HepG2 (cell line): ENCODE data around the gene TTC39B. TPM values are rescaled to one million over a fixed set of nuclear protein-coding genes. Genes with fewer than 3 reads are reported as not detected.

ENCODE experiments used
- ATAC-seq: fragments of 200-7000 bp; cut with Tn5 transposase; 3 replicates; pipeline ENCODE4 v1.9.1; 2020; ENCODE audit warnings: mild to moderate bottlenecking, moderate library complexity
- BruUV-seq: library from RNA; stranded (reverse); fragments of 400-500 nt; replicated peaks from 2 replicates; lab custom pipeline; 2021; lab: Mats Ljungman, UMichigan
- CTCF ChIA-PET: fragments of 300-600 bp; formaldehyde crosslinking; extraction: SDS; loops from one replicate; lab custom pipeline; 2021; ENCODE audit warnings: low total read pairs, inconsistent platforms, low intra/inter-chr PET ratio; lab: Yijun Ruan, JAX
- POLR2A ChIA-PET: fragments of 350-600 bp; sonication (Branson Sonifier 250); formaldehyde crosslinking; loops from one replicate; lab custom pipeline; 2020; ENCODE audit warnings: antibody characterized with exemption, inconsistent platforms; lab: Yijun Ruan, JAX
- DNase-seq: peaks from one replicate; pipeline ENCODE4 v3.0.0-alpha.2; 2015; ENCODE audit warnings: low spot score
- FAIRE-seq: peaks from 3 replicates; lab custom pipeline; 2011; peaks lifted over from hg19 to GRCh38; lab: Jason Lieb, UNC
- H2AFZ ChIP-seq: one replicate; pipeline ENCODE4 v1.6.1; 2011; ENCODE audit warnings: low read length, inconsistent platforms
- H3K27ac ChIP-seq: fragments of 300-600 bp; 3 replicates; pipeline ENCODE4 v1.8.0; 2011; ENCODE audit warnings: mixed run types, mild to moderate bottlenecking, mixed read lengths, low read length, inconsistent platforms; ENCODE audit not compliant: insufficient read depth; ENCODE audit errors: extremely low read length
- H3K27me3 ChIP-seq, 2 experiments: fragments of 200-600 bp in 1 of 2; 2 replicates in 1 of 2; 3 replicates in 1 of 2; pipeline versions ENCODE4 v1.6.0 to v1.8.0; 2011; ENCODE audit warnings: low read length in 2 of 2, mild to moderate bottlenecking in 2 of 2, moderate library complexity in 2 of 2, inconsistent platforms in 1 of 2; ENCODE audit not compliant: insufficient read depth in 2 of 2, control insufficient read depth in 1 of 2
- H3K36me3 ChIP-seq, 2 experiments: fragments of 200-600 bp in 1 of 2; replicated peaks in 1 of 2; 2 replicates in 1 of 2; 3 replicates in 1 of 2; pipeline versions ENCODE4 v1.5.1 to v1.8.0; 2011; ENCODE audit warnings: low read length in 2 of 2, inconsistent platforms in 1 of 2; ENCODE audit not compliant: insufficient read depth in 2 of 2, control insufficient read depth in 1 of 2
- H3K4me1 ChIP-seq: 2 replicates; pipeline ENCODE4 v1.5.1; 2012; ENCODE audit warnings: low read length, inconsistent platforms; ENCODE audit not compliant: insufficient read depth
- H3K4me2 ChIP-seq: 2 replicates; pipeline ENCODE4 v1.6.0; 2011; ENCODE audit warnings: low read depth, low read length, inconsistent platforms
- H3K4me3 ChIP-seq, 3 experiments: fragments of 200-600 bp in 1 of 3; sonication (generic), shearing (Covaris generic) in 1 of 3; replicated peaks in 1 of 3; 2 replicates each; pipeline ENCODE4 v1.5.1; 2011 to 2016; ENCODE audit warnings: low read length in 3 of 3, inconsistent platforms in 2 of 3, low read depth in 2 of 3, mild to moderate bottlenecking in 2 of 3, control low read depth in 1 of 3, mixed read lengths in 1 of 3; ENCODE audit not compliant: insufficient read depth in 1 of 3
- H3K79me2 ChIP-seq: one replicate; pipeline ENCODE4 v1.6.1; 2011; ENCODE audit warnings: low read length, inconsistent platforms; ENCODE audit not compliant: insufficient read depth
- H3K9ac ChIP-seq: 2 replicates; pipeline ENCODE4 v1.6.0; 2011; ENCODE audit warnings: mild to moderate bottlenecking, low read depth, low read length, inconsistent platforms; ENCODE audit not compliant: insufficient read depth
- H3K9me3 ChIP-seq: 2 replicates; pipeline ENCODE4 v1.5.1; 2012; ENCODE audit warnings: mild to moderate bottlenecking, low read length
- H4K20me1 ChIP-seq: 2 replicates; pipeline ENCODE4 v1.6.0; 2011; ENCODE audit warnings: inconsistent platforms, mild to moderate bottlenecking, low read length, moderate library complexity; ENCODE audit not compliant: insufficient read depth
- FOSL2 ChIP-seq: sonication (generic); formaldehyde crosslinking; IDR thresholded peaks from 2 replicates; pipeline ENCODE4 v1.4.0; 2020; ENCODE audit warnings: missing genetic modification reagents
- GABPA ChIP-seq, 2 experiments: IDR thresholded peaks; 2 replicates each; pipeline ENCODE4 v1.6.1; 2011 to 2016; ENCODE audit warnings: low read depth in 2 of 2, low read length in 1 of 2, missing biosample characterization in 1 of 2, missing genetic modification characterization in 1 of 2
- MAFK ChIP-seq, 2 experiments: IDR thresholded peaks in 1 of 2; conservative IDR thresholded peaks in 1 of 2; 2 replicates each; pipeline ENCODE4 v1.6.1; 2011; ENCODE audit warnings: improper control_type of control experiment in 2 of 2, low read length in 2 of 2
- SMYD3 ChIP-seq: sonication (generic); formaldehyde crosslinking; IDR thresholded peaks from 2 replicates; pipeline ENCODE4 v1.8.1; 2023; ENCODE audit warnings: mild to moderate bottlenecking, missing genetic modification reagents
- SP140L ChIP-seq: sonication (generic); formaldehyde crosslinking; IDR thresholded peaks from 2 replicates; pipeline ENCODE4 v1.4.0; 2020; ENCODE audit warnings: missing genetic modification reagents, borderline replicate concordance
- ZNF20 ChIP-seq: sonication (generic); formaldehyde crosslinking; IDR thresholded peaks from 2 replicates; pipeline ENCODE4 v1.4.0; 2020; ENCODE audit warnings: mild to moderate bottlenecking, moderate library complexity, missing genetic modification reagents
- ZNF564 ChIP-seq: sonication (generic); formaldehyde crosslinking; IDR thresholded peaks from 2 replicates; pipeline ENCODE4 v1.8.1; 2023; ENCODE audit warnings: mild to moderate bottlenecking, missing genetic modification reagents
- ZSCAN30 ChIP-seq: sonication (generic); formaldehyde crosslinking; IDR thresholded peaks from 2 replicates; pipeline ENCODE4 v1.5.0; 2020; ENCODE audit warnings: mild to moderate bottlenecking, missing genetic modification reagents
- in situ Hi-C: cut with HindIII; loops from 2 replicates; pipeline ENCODE4 v1.10.0; 2017; ENCODE audit warnings: low pct_unique_long_range_greater_than_20kb; ENCODE audit not compliant: extremely low pct_ligation_motif_present
- intact Hi-C: fragments of 100-400 bp; cut with micrococcal nuclease; formaldehyde crosslinking; loops from one replicate; pipeline ENCODE4 v1.10.0; 2022; ENCODE audit not compliant: unreplicated experiment
- polyA plus RNA-seq, 8 experiments: library from polyadenylated mRNA; depleted of rRNA in 3 of 8; stranded (reverse) in 7 of 8; unstranded in 1 of 8; fragments of >200 nt; fragmentation: Illumina TruSeq in 4 of 8; extraction: Trizol in 4 of 8; gene quantifications; 2 replicates each; pipeline versions ENCODE4 v1.2.1 to v1.2.3, GENCODE V29; 2011 to 2016; ENCODE audit warnings: low read depth in 4 of 8, missing spikeins in 1 of 8, mixed read lengths in 1 of 8; ENCODE audit not compliant: insufficient read depth in 1 of 8
- total RNA-seq, 5 experiments: library from RNA; depleted of rRNA; stranded (reverse); fragments of >200 nt; fragmentation: Illumina TruSeq; extraction: Trizol; gene quantifications; 2 replicates each; pipeline ENCODE4 v1.2.3, GENCODE V29; 2016; ENCODE audit warnings: low read depth in 1 of 5
- TF ChIP-seq, protein P1 (sequence below): sonication (generic); formaldehyde crosslinking; IDR thresholded peaks from 2 replicates; pipeline ENCODE4 v1.4.0; 2020; ENCODE audit warnings: missing genetic modification reagents

Gene TTC39B
- total and polyA plus RNA-seq, 2 of the 13 experiments (the other 11 are each of a cell fraction or from before 2014, with no cell fraction given) = 14.3 to 19.4 TPM

DNA sequence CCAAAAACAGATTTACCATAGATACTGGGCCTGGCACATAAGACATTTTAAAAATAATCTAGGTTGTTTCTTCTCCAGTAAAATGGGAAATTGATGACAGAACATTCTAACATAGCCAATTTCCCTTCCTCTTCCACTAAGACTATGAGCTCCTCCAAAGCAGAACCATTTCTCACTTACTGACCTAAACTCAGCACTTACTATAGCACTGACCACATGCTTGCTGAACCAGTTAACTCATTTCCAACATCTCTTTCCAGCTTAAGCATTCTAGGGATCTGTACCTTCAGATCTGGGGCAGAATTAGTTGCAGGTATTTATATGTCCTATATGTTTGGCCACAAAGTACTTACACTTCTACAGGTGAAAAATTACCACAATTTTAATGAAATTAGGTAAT, 58.9 kb downstream of the TTC39B start:
- Histone ChIP-seq H3K4me2 (no peak overlapping the region), H3K4me3 (no peak overlapping the region), H3K27ac (no peak overlapping the region), H3K36me3 (no peaks in the 10 kb centered on the region; a peak in 1 of 5 replicates), H2AFZ (no peak overlapping the region), H4K20me1 (no peaks in the 10 kb centered on the region), H3K79me2 (peaks cover 6% of the 10 kb centered on the region), H3K9ac (no peak overlapping the region), H3K4me1 (peaks cover 28% of the 10 kb centered on the region), H3K27me3 (no peaks in the 10 kb centered on the region)
- intact Hi-C loops = no loop called here
- ATAC-seq (no peak), DNase-seq (no peak), FAIRE-seq (no peak)
- ChIA-PET CTCF (no interaction called here), POLR2A (no interaction called here)
- BruUV-seq = no TSS peak
- in situ Hi-C loops = no loop called here
- TF ChIP-seq GABPA (IDR thresholded peaks at IDR 0.05; ENCODE audit: low read depth, low read length) = no peak
- no peak for TF ChIP-seq GABPA (CRISPR knock-in tag; IDR thresholded peaks at IDR 0.05; ENCODE audit: low read depth)
- no peak for TF ChIP-seq ZSCAN30 (CRISPR knock-in tag)
- TF ChIP-seq SP140L (CRISPR knock-in tag) = no peak
- no peak for TF ChIP-seq ZNF20 (CRISPR knock-in tag)
- TF ChIP-seq MAFK (conservative IDR thresholded peaks at IDR 0.05 in 1 of 2, IDR thresholded peaks at IDR 0.05 in 1 of 2; ENCODE audit: low read length in 2 of 2) = no peak
- no peak for TF ChIP-seq SMYD3 (CRISPR knock-in tag)
- no peak for TF ChIP-seq ZNF564
- TF ChIP-seq, all 625 proteins: peak for 0
- H3K9me3 ChIP-seq = no peaks in the 10 kb centered on the region

- Histone ChIP-seq H3K27me3 (no peaks in the 10 kb centered on the region), H2AFZ (no peak overlapping the region), H4K20me1 (no peaks in the 10 kb centered on the region), H3K27ac (no peak overlapping the region), H3K4me1 (peaks cover 25% of the 10 kb centered on the region), H3K79me2 (peaks cover 6% of the 10 kb centered on the region), H3K9ac (no peak overlapping the region), H3K4me2 (no peak overlapping the region), H3K36me3 (no peaks in the 10 kb centered on the region; a peak in 1 of 5 replicates)
- FAIRE-seq (no peak), DNase-seq (no peak), ATAC-seq (no peak)
- BruUV-seq = no TSS peak
- intact Hi-C loops = no loop called here
- CTCF ChIA-PET = no interaction called here
- POLR2A ChIA-PET = no interaction called here
- in situ Hi-C loops = no loop called here
- TF ChIP-seq, protein P1, sequence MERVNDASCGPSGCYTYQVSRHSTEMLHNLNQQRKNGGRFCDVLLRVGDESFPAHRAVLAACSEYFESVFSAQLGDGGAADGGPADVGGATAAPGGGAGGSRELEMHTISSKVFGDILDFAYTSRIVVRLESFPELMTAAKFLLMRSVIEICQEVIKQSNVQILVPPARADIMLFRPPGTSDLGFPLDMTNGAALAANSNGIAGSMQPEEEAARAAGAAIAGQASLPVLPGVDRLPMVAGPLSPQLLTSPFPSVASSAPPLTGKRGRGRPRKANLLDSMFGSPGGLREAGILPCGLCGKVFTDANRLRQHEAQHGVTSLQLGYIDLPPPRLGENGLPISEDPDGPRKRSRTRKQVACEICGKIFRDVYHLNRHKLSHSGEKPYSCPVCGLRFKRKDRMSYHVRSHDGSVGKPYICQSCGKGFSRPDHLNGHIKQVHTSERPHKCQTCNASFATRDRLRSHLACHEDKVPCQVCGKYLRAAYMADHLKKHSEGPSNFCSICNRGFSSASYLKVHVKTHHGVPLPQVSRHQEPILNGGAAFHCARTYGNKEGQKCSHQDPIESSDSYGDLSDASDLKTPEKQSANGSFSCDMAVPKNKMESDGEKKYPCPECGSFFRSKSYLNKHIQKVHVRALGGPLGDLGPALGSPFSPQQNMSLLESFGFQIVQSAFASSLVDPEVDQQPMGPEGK (CRISPR knock-in tag) = no peak
- TF ChIP-seq FOSL2 (CRISPR knock-in tag) = peak; percentile 51
- TF ChIP-seq, all 625 proteins: peak for 1
- Histone ChIP-seq H3K4me3 (no peak overlapping the region), H3K9me3 (no peaks in the 10 kb centered on the region)
These were observed 60.3 kb downstream of the TTC39B start for GRCh38 chr9:15246708-15247107.
